ENCODE results near the gene BTD.
A peak's percentile ranks its signal among the peaks of the same experiment; 100 is the strongest.
"Not testable (repeated sequence)": the region's sequence is repeated elsewhere in the genome, so short reads cannot be mapped to it uniquely, and the experiment has no call there.

Gene BTD

GRCh38 chr3:15606434-15606891, 4.9 kb downstream of the BTD start:
- no peak for DNase-seq

GRCh38 chr3:15610082-15610759, 8.7 kb downstream of the BTD start:
- DNase-seq: no peak

GRCh38 chr3:15611018-15611417, 9.5 kb downstream of the BTD start:
- no peak for DNase-seq

GRCh38 chr3:15612001-15612400, 10.5 kb downstream of the BTD start:
- DNase-seq: no peak

- DNase-seq: no peak
Observed at GRCh38 chr3:15614958-15615357, 13.4 kb downstream of the BTD start.

GRCh38 chr3:15616053-15616452, 14.5 kb downstream of the BTD start:
- no peak for DNase-seq

- DNase-seq: not testable (repeated sequence)
Observed at GRCh38 chr3:15619659-15620464, 18.3 kb downstream of the BTD start.

- no peak for DNase-seq
Observed at GRCh38 chr3:15623535-15624440, 22.2 kb downstream of the BTD start.

GRCh38 chr3:15628967-15629366, 27.4 kb downstream of the BTD start:
- no peak for DNase-seq

GRCh38 chr3:15629860-15630597, 28.5 kb downstream of the BTD start:
- DNase-seq: peak; percentile 28

- DNase-seq: no peak
Observed at GRCh38 chr3:15630646-15631350, 29.3 kb downstream of the BTD start.

GRCh38 chr3:15631426-15632211, 30.1 kb downstream of the BTD start:
- no peak for DNase-seq

GRCh38 chr3:15632212-15632580, 30.7 kb downstream of the BTD start:
- no peak for DNase-seq

- DNase-seq: no peak
Observed at GRCh38 chr3:15633159-15633558, 31.6 kb downstream of the BTD start.

GRCh38 chr3:15633766-15634598, 32.4 kb downstream of the BTD start:
- DNase-seq: no peak

GRCh38 chr3:15634671-15635070, 33.1 kb downstream of the BTD start:
- DNase-seq: no peak

- DNase-seq: no peak
Observed at GRCh38 chr3:15635121-15635661, 33.6 kb downstream of the BTD start.

- DNase-seq: no peak
Observed at GRCh38 chr3:15636028-15636709, 34.6 kb downstream of the BTD start.
